Thoracic aorta (tissue), 2 donors: ENCODE measurements around the gene NMNAT2. TPM values are rescaled to one million over a fixed set of nuclear protein-coding genes. Genes with fewer than 3 reads are reported as not detected.
A peak's percentile ranks its signal among the peaks of the same experiment; 100 is the strongest.

Experiments
- ATAC-seq: fragments of 150-250 bp; one replicate; pipeline ENCODE4 v1.8.0; 2017; ENCODE audit warnings: low read depth; ENCODE audit not compliant: insufficient number of reproducible peaks, low FRiP score
- DNase-seq: peaks from one replicate; pipeline ENCODE4 v3.0.0-alpha.2; 2020; ENCODE audit warnings: low spot score
- H3K27ac ChIP-seq, 2 donors: fragments of 200-600 bp; sonication (generic); 1 replicate in 1 of 2; 2 replicates in 1 of 2; pipeline ENCODE4 v1.5.1; 2016; ENCODE audit warnings: mild to moderate bottlenecking in 2 of 2, moderate library complexity in 2 of 2
- H3K27me3 ChIP-seq: fragments of 200-600 bp; sonication (generic); replicated peaks from 2 replicates; pipeline ENCODE4 v1.6.0; 2016; ENCODE audit warnings: mild to moderate bottlenecking; ENCODE audit not compliant: insufficient read depth
- H3K36me3 ChIP-seq: fragments of 200-600 bp; sonication (generic); one replicate; pipeline ENCODE4 v1.5.1; 2016
- H3K4me1 ChIP-seq, 2 donors: fragments of 200-600 bp; sonication (generic); 1 replicate in 1 of 2; 2 replicates in 1 of 2; pipeline versions ENCODE4 v1.5.1 to v1.6.0; 2016; ENCODE audit warnings: low read depth in 2 of 2, mild to moderate bottlenecking in 1 of 2; ENCODE audit not compliant: control insufficient read depth in 1 of 2
- H3K4me3 ChIP-seq: fragments of 200-600 bp; sonication (generic); 2 replicates; pipeline ENCODE4 v1.5.1; 2016; ENCODE audit warnings: mild to moderate bottlenecking
- H3K9me3 ChIP-seq: fragments of 200-600 bp; sonication (generic); 2 replicates; pipeline ENCODE4 v1.5.1; 2016
- total RNA-seq, 2 donors: library from RNA; depleted of rRNA; stranded (reverse); fragments of >200 nt; gene quantifications; one replicate each; pipeline versions ENCODE4 v1.1.0 to v1.2.3, GENCODE V29; 2016
- TF ChIP-seq, protein P1 (sequence below): fragments of 200-600 bp; sonication (generic); IDR thresholded peaks from one replicate; pipeline ENCODE4 v1.5.1; 2019; ENCODE audit warnings: antibody characterized with exemption

The NMNAT2 gene
- total RNA-seq, 2 donors from 2014 or later = 0.68 to 1.1 TPM

- no peaks in the 10 kb centered on the region for H3K36me3 ChIP-seq
- H3K4me3 ChIP-seq = no peak overlapping the region
- H3K4me1 ChIP-seq = peaks cover 2 to 12% of the 10 kb centered on the region in 2 donors
- no peak overlapping the region for H3K27ac ChIP-seq
- H3K9me3 ChIP-seq = no peaks in the 10 kb centered on the region
- ATAC-seq (no peak), DNase-seq (no peak)
- H3K27me3 ChIP-seq = no peaks in the 10 kb centered on the region
- TF ChIP-seq, protein P1, sequence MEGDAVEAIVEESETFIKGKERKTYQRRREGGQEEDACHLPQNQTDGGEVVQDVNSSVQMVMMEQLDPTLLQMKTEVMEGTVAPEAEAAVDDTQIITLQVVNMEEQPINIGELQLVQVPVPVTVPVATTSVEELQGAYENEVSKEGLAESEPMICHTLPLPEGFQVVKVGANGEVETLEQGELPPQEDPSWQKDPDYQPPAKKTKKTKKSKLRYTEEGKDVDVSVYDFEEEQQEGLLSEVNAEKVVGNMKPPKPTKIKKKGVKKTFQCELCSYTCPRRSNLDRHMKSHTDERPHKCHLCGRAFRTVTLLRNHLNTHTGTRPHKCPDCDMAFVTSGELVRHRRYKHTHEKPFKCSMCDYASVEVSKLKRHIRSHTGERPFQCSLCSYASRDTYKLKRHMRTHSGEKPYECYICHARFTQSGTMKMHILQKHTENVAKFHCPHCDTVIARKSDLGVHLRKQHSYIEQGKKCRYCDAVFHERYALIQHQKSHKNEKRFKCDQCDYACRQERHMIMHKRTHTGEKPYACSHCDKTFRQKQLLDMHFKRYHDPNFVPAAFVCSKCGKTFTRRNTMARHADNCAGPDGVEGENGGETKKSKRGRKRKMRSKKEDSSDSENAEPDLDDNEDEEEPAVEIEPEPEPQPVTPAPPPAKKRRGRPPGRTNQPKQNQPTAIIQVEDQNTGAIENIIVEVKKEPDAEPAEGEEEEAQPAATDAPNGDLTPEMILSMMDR = no peak
Measured at GRCh38 chr1:183223467-183223866, 194.7 kb downstream of the NMNAT2 start.

GRCh38 chr1:183222909-183223308, 195.3 kb downstream of the NMNAT2 start:
- TF ChIP-seq, protein P1 = no peak
- H3K36me3 ChIP-seq = no peaks in the 10 kb centered on the region
- no peak overlapping the region for H3K27ac ChIP-seq
- H3K4me3 ChIP-seq = no peak overlapping the region
- no peak for DNase-seq
- H3K9me3 ChIP-seq = no peaks in the 10 kb centered on the region
- ATAC-seq = no peak
- H3K4me1 ChIP-seq = peaks cover 5 to 18% of the 10 kb centered on the region in 2 donors
- H3K27me3 ChIP-seq = no peaks in the 10 kb centered on the region

DNA sequence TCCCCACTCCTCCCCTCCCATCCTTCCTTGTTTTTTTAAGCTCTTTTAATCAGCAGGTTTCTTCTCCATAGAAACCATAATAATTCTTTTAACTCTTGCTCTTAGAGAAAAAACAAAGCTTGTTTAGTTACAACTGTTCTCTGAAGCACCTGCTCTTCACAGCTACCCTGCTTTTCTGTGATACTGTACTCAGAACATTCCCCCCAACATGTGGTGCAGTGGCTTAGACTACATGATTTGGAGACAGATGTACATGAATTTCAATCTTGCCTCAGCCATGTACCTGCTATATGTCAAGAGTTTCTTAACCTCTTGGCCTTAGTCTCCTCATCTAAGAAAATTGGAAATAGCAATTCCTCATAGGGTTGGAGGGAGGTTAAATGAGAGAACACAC, 198.6 kb downstream of the NMNAT2 start:
- TF ChIP-seq, protein P1 = no peak

DNA sequence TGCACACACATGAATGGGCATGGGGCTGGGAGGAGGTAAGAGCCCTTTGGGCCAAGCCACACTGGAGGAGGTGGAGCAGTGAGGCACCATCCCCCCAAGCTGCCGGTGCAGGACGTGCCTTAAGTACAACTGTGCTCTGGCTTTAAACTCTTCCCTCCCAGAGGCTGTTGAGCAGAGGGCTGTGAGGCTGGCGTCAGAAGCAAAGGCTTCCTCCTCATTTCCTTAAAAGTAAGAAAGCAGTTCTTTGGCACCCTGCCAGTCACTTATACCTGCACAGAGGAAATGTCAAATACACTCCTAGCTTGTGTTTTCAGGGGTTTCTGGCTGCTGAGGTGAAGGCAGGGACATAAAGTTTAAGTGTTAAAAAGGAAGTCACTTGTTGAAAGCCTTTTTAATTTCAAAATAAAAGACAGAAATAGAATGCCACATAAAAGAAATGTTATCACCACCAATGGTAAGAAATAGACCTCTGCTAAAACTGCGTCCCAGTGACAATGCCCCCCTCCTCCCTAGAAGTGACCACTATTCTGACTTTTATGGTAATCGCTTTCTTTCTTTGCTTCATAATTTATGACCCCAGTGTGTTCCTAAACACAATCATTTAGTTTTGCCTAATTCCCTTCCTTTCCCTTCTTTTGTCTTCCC, 199.1 kb downstream of the NMNAT2 start:
- ATAC-seq (no peak), DNase-seq (no peak)
- Histone ChIP-seq H3K4me1 (peaks cover 5 to 27% of the 10 kb centered on the region in 2 donors), H3K9me3 (no peaks in the 10 kb centered on the region), H3K36me3 (no peaks in the 10 kb centered on the region), H3K27me3 (no peaks in the 10 kb centered on the region), H3K4me3 (no peak overlapping the region), H3K27ac (peak overlapping the region; percentile 51 to 63)
- TF ChIP-seq, protein P1 = no peak

More for the DNA sequence above, 198.6 kb downstream of the NMNAT2 start:
- Histone ChIP-seq H3K4me1 (peaks cover 5 to 27% of the 10 kb centered on the region in 2 donors), H3K27ac (peak overlapping the region in 1 of 2 donors; percentile 51), H3K36me3 (no peaks in the 10 kb centered on the region), H3K9me3 (no peaks in the 10 kb centered on the region), H3K27me3 (no peaks in the 10 kb centered on the region), H3K4me3 (no peak overlapping the region)
- DNase-seq (no peak), ATAC-seq (no peak)

DNA sequence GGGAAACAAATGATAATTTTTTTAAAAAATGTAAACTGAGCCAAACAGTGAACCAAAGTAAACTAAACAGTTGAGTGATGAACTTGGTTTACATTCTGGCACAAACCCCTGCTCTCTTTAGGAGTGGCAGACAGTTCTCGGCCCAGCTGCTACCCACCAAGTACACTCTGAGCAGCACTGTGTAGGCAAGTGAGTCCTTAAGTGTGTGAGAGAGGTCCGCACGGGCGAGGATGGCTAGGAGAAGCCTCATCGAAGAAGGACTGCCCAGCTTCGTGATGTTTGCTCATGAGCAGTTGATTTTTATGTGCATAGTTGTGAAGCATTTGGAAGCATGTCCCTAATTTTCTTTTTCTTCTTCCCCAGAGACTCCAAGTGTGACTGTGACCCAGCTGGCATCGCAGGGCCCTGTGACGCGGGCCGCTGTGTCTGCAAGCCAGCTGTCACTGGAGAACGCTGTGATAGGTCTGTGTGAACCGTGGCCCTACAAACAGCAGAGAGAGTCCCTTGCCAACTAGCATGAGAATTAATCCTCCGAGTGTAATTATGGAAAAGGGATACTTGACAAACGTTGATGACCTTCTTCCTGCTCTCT, 200.1 kb downstream of the NMNAT2 start:
- DNase-seq = no peak
- Histone ChIP-seq H3K9me3 (no peaks in the 10 kb centered on the region), H3K27ac (peak overlapping the region; percentile 51 to 63), H3K27me3 (no peaks in the 10 kb centered on the region), H3K4me1 (peaks cover 5 to 27% of the 10 kb centered on the region in 2 donors), H3K36me3 (no peaks in the 10 kb centered on the region), H3K4me3 (no peak overlapping the region)
- TF ChIP-seq, protein P1 = no peak
- no peak for ATAC-seq
